ENCODE data around the gene HRH3.

Gene HRH3

GRCh38 chr20:62175711-62176110 is 44.4 kb downstream of the HRH3 start:
- DNase-seq (ENCODE audit: low read depth in 3 of 3) = no peak

GRCh38 chr20:62174870-62175624 is 45.0 kb downstream of the HRH3 start:
- no peak for DNase-seq (ENCODE audit: low read depth in 3 of 3)

DNA sequence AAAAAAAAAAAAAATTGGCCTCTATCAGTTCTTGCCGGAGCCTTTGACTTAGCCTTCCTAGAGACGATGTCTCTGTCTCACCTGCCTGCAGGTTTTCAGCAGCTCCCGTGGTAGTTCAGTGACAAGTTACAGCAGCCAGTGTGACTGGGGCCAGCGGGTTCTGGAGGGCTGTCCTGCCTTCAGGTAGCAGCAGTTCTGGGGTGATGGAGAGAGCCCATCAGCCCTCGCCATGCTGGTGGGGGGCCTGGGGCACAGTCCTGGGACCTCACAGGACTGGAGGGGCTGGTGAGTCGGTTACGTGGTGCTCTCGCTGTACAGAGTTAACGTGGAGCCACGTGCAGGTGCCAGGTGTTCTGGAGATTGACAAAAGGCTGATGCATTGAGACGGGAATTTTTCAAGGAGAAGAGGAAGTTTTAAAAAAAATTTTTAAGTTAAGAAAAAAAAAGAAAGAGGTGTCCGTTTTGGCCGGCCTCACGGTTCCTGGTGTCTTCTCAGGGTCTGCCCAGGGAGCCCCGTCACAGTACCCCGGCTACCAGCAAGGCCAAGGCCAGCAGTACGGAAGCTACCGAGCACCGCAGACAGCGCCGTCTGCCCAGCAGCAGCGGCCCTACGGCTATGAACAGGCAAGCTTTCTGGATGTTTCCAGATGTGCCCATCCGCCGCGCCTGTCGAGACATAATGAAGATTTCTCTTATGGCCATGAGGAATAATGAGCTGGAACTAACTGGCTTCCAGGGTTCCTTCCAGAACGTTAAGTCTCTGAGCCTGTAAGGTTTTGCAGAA is 45.9 kb downstream of the HRH3 start:
- DNase-seq (ENCODE audit: low read depth in 3 of 3) = no peak

DNA sequence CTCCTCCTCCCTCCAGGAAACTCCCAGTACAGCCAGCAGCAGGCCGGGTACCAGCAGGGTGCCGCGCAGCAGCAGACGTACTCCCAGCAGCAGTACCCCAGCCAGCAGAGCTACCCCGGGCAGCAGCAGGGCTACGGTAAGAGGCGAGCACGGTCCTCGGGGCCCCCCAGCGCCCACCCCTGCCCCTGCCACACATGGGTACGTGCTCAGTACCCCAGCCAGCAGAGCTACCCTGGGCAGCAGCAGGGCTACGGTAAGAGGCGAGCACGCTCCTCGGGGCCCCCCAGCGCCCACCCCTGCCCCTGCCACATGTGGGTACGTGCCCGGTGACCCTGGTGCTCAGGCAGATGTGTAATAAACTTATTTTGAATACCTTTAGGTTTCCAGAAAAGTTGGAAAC is 47.4 kb downstream of the HRH3 start:
- no peak for DNase-seq (ENCODE audit: low read depth in 3 of 3)

GRCh38 chr20:62171245-62171644 is 48.8 kb downstream of the HRH3 start:
- no peak for DNase-seq (ENCODE audit: low read depth in 3 of 3)

DNA sequence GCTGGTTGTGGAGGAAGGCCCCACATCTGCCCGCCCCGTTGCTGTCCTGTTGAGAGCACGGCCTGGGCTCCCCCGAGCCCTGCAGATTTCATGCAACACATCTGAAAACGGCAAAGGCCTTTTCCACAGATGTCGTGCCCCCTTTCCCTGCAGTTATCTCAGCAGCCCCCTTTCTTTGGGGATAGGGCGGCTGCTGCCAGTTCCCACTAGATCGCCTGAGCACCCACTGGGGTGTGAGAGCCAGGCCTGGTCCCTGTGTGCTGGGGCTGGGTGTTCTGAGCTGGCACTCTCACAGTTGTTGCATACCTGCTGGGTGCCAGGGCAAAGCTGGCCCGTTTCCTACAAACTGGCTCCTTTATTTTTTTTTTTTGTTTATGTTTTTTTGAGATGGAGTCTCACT is 49.5 kb downstream of the HRH3 start:
- no peak for DNase-seq (ENCODE audit: low read depth in 3 of 3)

GRCh38 chr20:62168890-62169435 is 51.1 kb downstream of the HRH3 start:
- no peak for DNase-seq (ENCODE audit: low read depth in 3 of 3)

DNA sequence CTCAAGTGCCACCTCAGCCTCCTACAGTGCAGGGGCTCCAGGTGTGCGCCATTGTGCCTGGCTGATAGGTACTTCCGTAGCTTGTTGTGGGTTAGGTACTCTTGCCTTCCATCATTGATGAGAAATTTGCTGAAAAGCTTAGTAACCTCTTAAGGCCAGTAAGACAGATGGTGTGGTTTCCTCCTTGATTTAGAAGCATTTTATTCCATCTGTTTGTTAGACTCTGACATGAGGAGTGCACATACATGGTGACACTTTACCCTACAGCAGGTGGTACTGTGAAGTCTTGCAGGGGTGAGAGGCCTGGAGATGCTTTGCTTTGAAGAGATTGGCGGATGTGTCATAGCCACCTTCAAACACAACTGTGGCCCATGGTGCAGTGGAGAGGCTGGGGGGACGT is 52.0 kb downstream of the HRH3 start:
- no peak for DNase-seq (ENCODE audit: low read depth in 3 of 3)

- DNase-seq (ENCODE audit: low read depth in 3 of 3) = no peak
These were observed 52.6 kb downstream of the HRH3 start for GRCh38 chr20:62167474-62167873.

GRCh38 chr20:62165762-62166399 is 54.2 kb downstream of the HRH3 start:
- no peak for DNase-seq (ENCODE audit: low read depth in 3 of 3)
